Glomerular visceral epithelial cell (primary cell): ENCODE measurements around the gene KLF1.
"Not testable (repeated sequence)": the region's sequence is repeated elsewhere in the genome, so short reads cannot be mapped to it uniquely, and the experiment has no call there.

Experiments used
- DNase-seq: peaks from one replicate; pipeline ENCODE4 v3.0.0-alpha.2; 2016; ENCODE audit errors: extremely low spot score

KLF1 gene

GRCh38 chr19:12867120-12868099 lies 19.6 kb downstream of the KLF1 start:
- DNase-seq: peak; percentile 57

GRCh38 chr19:12866416-12867119 lies 20.4 kb downstream of the KLF1 start:
- DNase-seq: no peak

GRCh38 chr19:12865746-12866415 lies 21.1 kb downstream of the KLF1 start:
- no peak for DNase-seq

GRCh38 chr19:12864721-12865715 lies 22.0 kb downstream of the KLF1 start:
- DNase-seq: no peak

- no peak for DNase-seq
These were observed 22.9 kb downstream of the KLF1 start for GRCh38 chr19:12864143-12864542.

- DNase-seq: no peak
These were observed 27.5 kb downstream of the KLF1 start for GRCh38 chr19:12859546-12859945.

GRCh38 chr19:12858041-12858928 lies 28.7 kb downstream of the KLF1 start:
- no peak for DNase-seq

- DNase-seq: no peak
These were observed 30.3 kb downstream of the KLF1 start for GRCh38 chr19:12856653-12857052.

- DNase-seq: peak; percentile 84
These were observed 39.6 kb downstream of the KLF1 start for GRCh38 chr19:12847159-12848139.

- DNase-seq: not testable (repeated sequence)
These were observed 40.4 kb downstream of the KLF1 start for GRCh38 chr19:12846613-12847012.

GRCh38 chr19:12843999-12844732 lies 42.8 kb downstream of the KLF1 start:
- no peak for DNase-seq

- DNase-seq: no peak
These were observed 43.7 kb downstream of the KLF1 start for GRCh38 chr19:12843328-12843727.

- DNase-seq: no peak
These were observed 44.5 kb downstream of the KLF1 start for GRCh38 chr19:12842511-12842910.

- DNase-seq: no peak
These were observed 45.9 kb downstream of the KLF1 start for GRCh38 chr19:12841094-12841493.

- DNase-seq: peak; percentile 74
These were observed 46.6 kb downstream of the KLF1 start for GRCh38 chr19:12840091-12841079.

- no peak for DNase-seq
These were observed 47.9 kb downstream of the KLF1 start for GRCh38 chr19:12838886-12839756.
